ENCODE results near the gene TMEM54. TPM values are rescaled to one million over a fixed set of nuclear protein-coding genes. Genes with fewer than 3 reads are reported as not detected.

Gene TMEM54
- total and polyA plus RNA-seq, 4 donors, result 0.92 to 10.9 (median 2.6) TPM

DNA sequence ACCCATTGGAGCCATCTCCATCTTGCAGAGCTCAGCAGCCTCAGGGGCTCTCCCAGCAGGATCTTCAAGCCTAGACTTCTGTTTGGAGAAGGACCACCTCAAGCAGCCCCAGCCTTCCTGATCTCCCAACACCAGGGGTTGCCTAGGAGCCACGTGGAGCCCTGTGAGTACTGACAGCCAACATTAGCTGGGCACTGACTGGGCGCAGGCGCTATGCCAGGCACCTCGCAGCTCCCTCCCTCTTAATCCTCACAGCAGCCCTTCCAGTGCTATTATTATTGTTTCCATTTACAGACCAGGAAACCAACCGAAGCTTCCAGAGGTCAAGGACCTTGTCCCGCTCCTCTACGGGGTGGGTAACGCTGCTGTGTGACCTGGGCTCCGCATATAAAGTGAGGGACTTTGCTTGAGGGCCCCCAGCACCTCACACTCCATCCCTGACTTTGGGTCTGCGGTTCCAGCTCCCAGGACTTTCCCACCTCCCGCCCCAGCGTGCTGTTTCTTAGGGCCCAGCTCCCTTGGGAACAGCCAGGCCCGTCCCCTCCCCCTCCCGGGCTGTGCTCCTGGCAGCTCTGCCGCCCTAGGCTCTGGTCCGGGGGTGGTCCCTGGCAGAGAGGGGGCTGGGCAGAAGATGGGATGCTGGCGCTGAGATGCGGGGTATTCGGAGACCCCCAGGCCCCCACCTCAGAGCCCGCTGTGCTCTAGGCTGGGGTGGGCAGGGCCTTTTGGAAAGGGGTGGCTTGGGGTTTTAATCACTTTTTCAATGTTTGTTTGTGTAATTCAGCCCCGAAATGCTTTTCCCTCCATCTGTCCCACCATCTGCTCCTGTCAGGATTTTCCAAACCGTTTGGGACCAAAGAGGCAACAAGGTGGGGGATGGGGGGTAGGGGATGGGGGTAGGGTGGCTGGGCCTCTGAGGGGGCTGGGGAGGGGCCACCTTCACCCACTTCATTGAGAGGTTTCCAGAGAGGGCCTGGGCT is 19.0 kb downstream of the TMEM54 start (continued):
- TF ChIP-seq, protein P1, sequence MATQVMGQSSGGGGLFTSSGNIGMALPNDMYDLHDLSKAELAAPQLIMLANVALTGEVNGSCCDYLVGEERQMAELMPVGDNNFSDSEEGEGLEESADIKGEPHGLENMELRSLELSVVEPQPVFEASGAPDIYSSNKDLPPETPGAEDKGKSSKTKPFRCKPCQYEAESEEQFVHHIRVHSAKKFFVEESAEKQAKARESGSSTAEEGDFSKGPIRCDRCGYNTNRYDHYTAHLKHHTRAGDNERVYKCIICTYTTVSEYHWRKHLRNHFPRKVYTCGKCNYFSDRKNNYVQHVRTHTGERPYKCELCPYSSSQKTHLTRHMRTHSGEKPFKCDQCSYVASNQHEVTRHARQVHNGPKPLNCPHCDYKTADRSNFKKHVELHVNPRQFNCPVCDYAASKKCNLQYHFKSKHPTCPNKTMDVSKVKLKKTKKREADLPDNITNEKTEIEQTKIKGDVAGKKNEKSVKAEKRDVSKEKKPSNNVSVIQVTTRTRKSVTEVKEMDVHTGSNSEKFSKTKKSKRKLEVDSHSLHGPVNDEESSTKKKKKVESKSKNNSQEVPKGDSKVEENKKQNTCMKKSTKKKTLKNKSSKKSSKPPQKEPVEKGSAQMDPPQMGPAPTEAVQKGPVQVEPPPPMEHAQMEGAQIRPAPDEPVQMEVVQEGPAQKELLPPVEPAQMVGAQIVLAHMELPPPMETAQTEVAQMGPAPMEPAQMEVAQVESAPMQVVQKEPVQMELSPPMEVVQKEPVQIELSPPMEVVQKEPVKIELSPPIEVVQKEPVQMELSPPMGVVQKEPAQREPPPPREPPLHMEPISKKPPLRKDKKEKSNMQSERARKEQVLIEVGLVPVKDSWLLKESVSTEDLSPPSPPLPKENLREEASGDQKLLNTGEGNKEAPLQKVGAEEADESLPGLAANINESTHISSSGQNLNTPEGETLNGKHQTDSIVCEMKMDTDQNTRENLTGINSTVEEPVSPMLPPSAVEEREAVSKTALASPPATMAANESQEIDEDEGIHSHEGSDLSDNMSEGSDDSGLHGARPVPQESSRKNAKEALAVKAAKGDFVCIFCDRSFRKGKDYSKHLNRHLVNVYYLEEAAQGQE (IDR thresholded peaks at IDR 0.05), result no peak
- TF ChIP-seq, protein P2, sequence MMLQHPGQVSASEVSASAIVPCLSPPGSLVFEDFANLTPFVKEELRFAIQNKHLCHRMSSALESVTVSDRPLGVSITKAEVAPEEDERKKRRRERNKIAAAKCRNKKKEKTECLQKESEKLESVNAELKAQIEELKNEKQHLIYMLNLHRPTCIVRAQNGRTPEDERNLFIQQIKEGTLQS (IDR thresholded peaks at IDR 0.05), result no peak
- TF ChIP-seq NR2F2 (IDR thresholded peaks at IDR 0.05) (no peak), HNF4G (IDR thresholded peaks at IDR 0.05) (no peak)

DNA sequence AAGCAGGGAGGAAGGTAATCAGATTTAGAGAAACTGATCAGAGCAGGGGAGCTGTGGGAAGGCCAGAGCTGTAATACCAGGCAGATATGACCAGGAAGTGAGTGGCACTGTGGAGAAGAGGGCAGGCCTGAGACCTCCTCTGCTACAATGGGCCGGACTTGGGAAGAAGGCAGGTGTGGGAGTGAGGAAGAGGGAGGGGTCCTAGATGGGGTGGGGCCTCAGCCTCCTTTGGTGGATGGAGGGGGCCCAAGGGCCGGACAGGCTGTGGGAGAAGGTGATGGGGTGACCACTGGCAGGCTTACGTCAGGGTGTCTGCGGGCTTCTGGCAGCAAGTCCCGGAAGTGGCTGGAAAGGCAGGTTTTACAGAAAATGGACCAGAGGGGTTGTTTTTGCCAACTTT is 19.9 kb downstream of the TMEM54 start:
- WGBS, result 92% methylated on average over 5 of the region's 5 CpGs
- DNase-seq (ENCODE audit: low spot score), result no peak

DNA sequence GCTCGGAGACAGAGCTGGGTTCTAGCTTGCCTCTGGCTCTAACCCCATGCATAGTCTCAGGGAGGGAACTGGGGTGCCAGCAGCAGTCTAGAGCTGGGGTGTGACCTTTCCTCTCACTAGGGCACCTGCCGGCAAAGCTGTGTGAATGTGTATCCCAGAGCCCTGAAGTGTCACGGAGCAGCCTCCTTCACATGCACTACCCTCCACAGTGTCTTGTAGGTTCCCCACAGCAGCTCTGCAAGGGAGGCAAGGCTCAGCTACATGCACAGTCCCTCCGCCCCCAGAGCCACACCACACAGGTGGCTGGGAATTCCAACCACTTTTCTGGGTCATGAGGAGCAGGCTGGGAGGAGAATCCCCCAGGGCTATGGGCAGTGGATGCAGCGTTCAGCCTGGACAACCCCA is 22.6 kb downstream of the TMEM54 start:
- WGBS, result 85% methylated on average over 5 of the region's 5 CpGs
- H3K27me3 ChIP-seq (ENCODE audit: control insufficient read depth in 4 of 4, insufficient read depth in 4 of 4, low read length in 3 of 4), result peaks cover 0 to 2% (median 0%) of the 10 kb centered on the region in 4 donors
- no peak overlapping the region for H3K4me3 ChIP-seq (ENCODE audit: low read depth in 1 of 3, low read length in 3 of 3)
- no peak overlapping the region for H3K9ac ChIP-seq (ENCODE audit: low read depth in 1 of 2, low read length in 2 of 2)
- no peaks in the 10 kb centered on the region for H3K36me3 ChIP-seq (ENCODE audit: control insufficient read depth in 4 of 4, insufficient read depth in 3 of 4, low read depth in 1 of 4, low read length in 3 of 4)
- DNase-seq (ENCODE audit: low spot score), result no peak
- H3K27ac ChIP-seq (ENCODE audit: low read depth in 1 of 2, low read length in 2 of 2), result no peak overlapping the region
- no peaks in the 10 kb centered on the region for H3K9me3 ChIP-seq (ENCODE audit: control insufficient read depth in 4 of 4, low read length in 3 of 4)
- peaks cover 0 to 16% (median 9%) of the 10 kb centered on the region in 4 donors for H3K4me1 ChIP-seq (ENCODE audit: control insufficient read depth in 4 of 4, insufficient read depth in 4 of 4, low read length in 3 of 4)
- TF ChIP-seq, protein P3, sequence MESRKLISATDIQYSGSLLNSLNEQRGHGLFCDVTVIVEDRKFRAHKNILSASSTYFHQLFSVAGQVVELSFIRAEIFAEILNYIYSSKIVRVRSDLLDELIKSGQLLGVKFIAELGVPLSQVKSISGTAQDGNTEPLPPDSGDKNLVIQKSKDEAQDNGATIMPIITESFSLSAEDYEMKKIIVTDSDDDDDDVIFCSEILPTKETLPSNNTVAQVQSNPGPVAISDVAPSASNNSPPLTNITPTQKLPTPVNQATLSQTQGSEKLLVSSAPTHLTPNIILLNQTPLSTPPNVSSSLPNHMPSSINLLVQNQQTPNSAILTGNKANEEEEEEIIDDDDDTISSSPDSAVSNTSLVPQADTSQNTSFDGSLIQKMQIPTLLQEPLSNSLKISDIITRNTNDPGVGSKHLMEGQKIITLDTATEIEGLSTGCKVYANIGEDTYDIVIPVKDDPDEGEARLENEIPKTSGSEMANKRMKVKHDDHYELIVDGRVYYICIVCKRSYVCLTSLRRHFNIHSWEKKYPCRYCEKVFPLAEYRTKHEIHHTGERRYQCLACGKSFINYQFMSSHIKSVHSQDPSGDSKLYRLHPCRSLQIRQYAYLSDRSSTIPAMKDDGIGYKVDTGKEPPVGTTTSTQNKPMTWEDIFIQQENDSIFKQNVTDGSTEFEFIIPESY (IDR thresholded peaks at IDR 0.05), result no peak
- TF ChIP-seq JUND (IDR thresholded peaks at IDR 0.05), result no peak
- TF ChIP-seq, protein P1 (IDR thresholded peaks at IDR 0.05), result no peak
- TF ChIP-seq HNF4G (IDR thresholded peaks at IDR 0.05), result no peak
- TF ChIP-seq YY1 (IDR thresholded peaks at IDR 0.05), result no peak
- TF ChIP-seq SP1 (IDR thresholded peaks at IDR 0.05), result no peak
- no peak for TF ChIP-seq EGR1 (IDR thresholded peaks at IDR 0.05; ENCODE audit: low read depth in 2 of 2)
- no peak for TF ChIP-seq RAD21 (IDR thresholded peaks at IDR 0.05)
- TF ChIP-seq, protein P2 (IDR thresholded peaks at IDR 0.05), result no peak
- no peak for TF ChIP-seq FOXA2 (IDR thresholded peaks at IDR 0.05)

More for the DNA sequence above, 19.9 kb downstream of the TMEM54 start:
- TF ChIP-seq, protein P1 (IDR thresholded peaks at IDR 0.05), result no peak
- TF ChIP-seq GABPA (IDR thresholded peaks at IDR 0.05 in 1 of 2, conservative IDR thresholded peaks at IDR 0.05 in 1 of 2) (no peak), EGR1 (IDR thresholded peaks at IDR 0.05; ENCODE audit: low read depth in 2 of 2) (no peak)
- H3K9ac ChIP-seq (ENCODE audit: low read depth in 1 of 2, low read length in 2 of 2), result no peak overlapping the region
- no peak overlapping the region for H3K27ac ChIP-seq (ENCODE audit: low read depth in 1 of 2, low read length in 2 of 2)
- no peaks in the 10 kb centered on the region for H3K36me3 ChIP-seq (ENCODE audit: control insufficient read depth in 4 of 4, insufficient read depth in 3 of 4, low read depth in 1 of 4, low read length in 3 of 4)
- H3K27me3 ChIP-seq (ENCODE audit: control insufficient read depth in 4 of 4, insufficient read depth in 4 of 4, low read length in 3 of 4), result peaks cover 0 to 2% (median 0%) of the 10 kb centered on the region in 4 donors
- H3K9me3 ChIP-seq (ENCODE audit: control insufficient read depth in 4 of 4, low read length in 3 of 4), result no peaks in the 10 kb centered on the region
- no peak overlapping the region for H3K4me3 ChIP-seq (ENCODE audit: low read depth in 1 of 3, low read length in 3 of 3)
- peaks cover 0 to 20% (median 8%) of the 10 kb centered on the region in 4 donors for H3K4me1 ChIP-seq (ENCODE audit: control insufficient read depth in 4 of 4, insufficient read depth in 4 of 4, low read length in 3 of 4)
